Measurements from ENCODE around the gene KCP.

DNA sequence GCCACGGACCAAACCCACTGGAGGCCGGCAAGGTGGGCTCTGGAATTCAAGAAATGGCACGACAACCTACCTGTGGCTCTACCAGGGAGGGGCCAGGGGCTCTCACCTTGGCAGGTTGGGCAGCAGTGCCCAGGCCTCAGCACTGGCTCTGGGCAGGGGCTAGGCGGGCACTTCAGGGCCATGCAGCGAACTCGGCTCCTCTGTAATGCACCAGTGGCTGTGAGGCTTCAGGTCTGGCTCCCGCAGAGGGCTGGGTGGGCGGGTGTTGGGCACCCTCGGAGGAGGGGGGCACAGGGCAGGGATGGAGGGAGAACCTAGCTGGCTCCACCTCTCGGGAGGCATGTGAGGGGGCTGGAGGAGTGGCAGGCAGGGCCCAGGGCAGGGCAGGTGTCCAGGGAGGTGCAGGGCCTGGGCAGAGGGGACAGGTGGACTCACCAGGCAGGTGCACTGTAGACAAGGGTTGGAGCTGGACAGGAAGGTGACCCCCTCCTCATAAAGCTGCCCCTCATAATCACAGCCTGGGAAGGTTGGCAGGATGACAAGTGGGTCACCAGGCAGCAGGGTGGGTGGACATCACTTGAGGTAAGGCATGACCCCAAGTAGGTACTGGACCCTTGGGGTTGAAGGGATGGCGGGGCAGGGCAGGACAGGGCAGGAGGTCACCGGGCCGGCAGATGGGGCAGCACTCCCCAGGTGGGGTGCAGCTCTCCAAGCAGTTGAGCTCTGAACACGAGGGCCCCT, 6.7 kb downstream of the KCP start:
- TF ChIP-seq, protein P1, sequence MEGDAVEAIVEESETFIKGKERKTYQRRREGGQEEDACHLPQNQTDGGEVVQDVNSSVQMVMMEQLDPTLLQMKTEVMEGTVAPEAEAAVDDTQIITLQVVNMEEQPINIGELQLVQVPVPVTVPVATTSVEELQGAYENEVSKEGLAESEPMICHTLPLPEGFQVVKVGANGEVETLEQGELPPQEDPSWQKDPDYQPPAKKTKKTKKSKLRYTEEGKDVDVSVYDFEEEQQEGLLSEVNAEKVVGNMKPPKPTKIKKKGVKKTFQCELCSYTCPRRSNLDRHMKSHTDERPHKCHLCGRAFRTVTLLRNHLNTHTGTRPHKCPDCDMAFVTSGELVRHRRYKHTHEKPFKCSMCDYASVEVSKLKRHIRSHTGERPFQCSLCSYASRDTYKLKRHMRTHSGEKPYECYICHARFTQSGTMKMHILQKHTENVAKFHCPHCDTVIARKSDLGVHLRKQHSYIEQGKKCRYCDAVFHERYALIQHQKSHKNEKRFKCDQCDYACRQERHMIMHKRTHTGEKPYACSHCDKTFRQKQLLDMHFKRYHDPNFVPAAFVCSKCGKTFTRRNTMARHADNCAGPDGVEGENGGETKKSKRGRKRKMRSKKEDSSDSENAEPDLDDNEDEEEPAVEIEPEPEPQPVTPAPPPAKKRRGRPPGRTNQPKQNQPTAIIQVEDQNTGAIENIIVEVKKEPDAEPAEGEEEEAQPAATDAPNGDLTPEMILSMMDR (IDR thresholded peaks at IDR 0.05; ENCODE audit: low read length) = no peak
- TF ChIP-seq EZH2 (optimal IDR thresholded peaks at IDR 0.05; ENCODE audit: low read depth, low read length) = no peak
- no peak for TF ChIP-seq EZH2phosphoT487 (IDR thresholded peaks at IDR 0.05; ENCODE audit: low read length)

Data from MM.1S (cell line).